Effector CD4-positive, alpha-beta T cell (primary cell): ENCODE measurements around the gene XXYLT1.
"Not testable (repeated sequence)": the region's sequence is repeated elsewhere in the genome, so short reads cannot be mapped to it uniquely, and the experiment has no call there.

Experiments used
- DNase-seq: peaks from one replicate; pipeline ENCODE4 v3.0.0-alpha.2; 2020

The XXYLT1 gene

DNA sequence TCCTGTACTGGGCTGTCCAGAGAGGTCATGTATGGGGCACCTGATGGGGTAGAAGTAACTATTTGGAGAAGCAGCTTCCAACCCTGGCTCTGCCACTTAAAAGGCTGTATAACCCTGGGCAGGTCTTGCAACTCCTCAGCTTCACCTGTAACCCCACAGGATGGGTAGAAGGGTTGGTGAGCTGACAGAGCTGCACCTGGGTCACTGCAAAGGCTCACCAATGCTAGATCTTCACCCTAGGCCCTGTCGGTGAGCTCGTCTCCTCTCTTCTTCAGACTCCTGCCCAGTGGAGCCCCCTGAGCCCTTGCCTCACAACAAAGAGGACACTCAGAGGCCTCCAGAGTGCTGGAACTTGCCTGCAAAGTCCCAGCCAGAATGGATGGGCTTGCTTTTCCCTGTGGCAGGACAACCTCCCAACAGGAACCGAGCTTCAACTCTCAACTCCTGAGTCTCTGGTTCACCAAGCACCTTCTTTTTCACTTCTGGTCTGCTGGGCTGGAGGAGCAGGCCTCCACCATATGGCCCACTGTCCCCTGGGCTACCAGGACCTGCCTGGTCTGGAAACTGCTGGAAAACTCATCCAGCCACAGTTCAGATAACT lies 45.9 kb downstream of the XXYLT1 start:
- no peak for DNase-seq

DNA sequence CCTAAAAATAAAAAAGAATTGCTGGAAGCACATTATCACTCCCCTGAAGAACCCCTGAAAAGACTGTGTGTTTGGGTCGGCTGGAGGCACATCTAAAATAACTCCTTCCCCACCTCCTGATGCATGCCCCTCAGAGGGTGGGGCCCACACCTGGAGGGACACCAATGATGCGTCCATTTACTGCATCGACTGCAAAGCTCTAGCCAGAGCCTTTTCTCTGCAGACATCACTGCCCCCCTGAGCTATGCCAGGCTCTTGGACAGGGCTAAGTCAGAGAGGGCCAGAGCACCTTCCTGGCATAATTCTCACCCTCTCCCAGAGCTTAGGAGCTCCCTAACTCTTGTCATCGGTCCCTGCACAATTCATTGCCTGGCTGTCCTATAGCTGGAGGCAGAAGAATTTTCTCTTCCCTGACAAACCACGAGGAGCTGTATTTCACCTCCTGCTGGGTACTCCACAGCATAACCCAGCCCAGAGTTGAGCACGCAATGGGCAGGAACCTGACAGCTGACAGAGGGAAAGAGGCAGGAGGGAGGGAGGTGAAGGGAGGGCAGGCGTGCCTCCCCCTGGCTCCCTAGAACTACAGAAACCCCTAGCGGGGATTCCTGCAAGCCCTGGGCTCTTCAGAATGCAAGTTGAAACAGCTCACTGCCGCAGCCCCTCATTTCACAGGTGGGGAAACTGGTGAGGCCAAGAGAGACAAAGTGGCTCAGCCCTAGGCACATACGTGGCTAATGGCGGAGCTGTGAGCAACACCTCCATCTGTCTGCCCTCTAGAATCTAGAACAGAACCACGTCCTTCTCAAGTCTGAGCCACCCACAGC lies 46.6 kb downstream of the XXYLT1 start:
- no peak for DNase-seq

DNA sequence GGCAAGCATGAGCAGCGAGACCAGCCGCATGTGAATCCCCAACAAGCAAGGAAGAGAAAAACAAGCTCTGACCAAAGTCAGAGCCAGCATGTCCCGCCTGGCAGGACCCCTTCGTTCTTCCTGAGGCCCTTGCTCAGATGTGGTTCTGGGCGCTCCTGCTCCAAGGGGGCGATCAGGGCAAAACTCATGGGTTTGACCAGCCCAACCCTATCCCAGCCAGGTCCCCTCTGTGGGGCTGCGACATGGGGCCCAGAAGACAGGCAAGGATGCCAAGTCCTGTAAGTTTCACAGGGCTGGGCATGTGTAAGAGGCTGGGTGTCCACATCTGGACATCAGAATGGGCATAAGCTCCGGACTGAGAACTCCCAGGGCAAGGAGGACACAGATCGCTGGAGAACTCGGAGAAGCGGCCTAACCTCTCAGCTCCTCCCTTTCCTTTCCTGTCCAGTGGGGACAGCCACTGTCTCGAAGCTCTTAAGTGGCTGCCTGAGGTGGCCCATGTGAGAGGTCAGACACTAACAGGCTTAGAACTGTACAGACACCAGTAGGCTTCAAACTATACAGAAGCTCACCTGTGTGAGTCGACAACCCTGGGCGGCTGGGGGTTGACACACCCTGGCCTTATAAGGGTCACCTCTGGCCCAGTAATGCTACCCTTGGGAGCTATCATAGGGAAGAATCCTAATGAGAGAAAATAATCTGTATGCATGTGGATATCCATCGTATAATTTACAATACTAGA lies 48.9 kb downstream of the XXYLT1 start:
- no peak for DNase-seq

DNA sequence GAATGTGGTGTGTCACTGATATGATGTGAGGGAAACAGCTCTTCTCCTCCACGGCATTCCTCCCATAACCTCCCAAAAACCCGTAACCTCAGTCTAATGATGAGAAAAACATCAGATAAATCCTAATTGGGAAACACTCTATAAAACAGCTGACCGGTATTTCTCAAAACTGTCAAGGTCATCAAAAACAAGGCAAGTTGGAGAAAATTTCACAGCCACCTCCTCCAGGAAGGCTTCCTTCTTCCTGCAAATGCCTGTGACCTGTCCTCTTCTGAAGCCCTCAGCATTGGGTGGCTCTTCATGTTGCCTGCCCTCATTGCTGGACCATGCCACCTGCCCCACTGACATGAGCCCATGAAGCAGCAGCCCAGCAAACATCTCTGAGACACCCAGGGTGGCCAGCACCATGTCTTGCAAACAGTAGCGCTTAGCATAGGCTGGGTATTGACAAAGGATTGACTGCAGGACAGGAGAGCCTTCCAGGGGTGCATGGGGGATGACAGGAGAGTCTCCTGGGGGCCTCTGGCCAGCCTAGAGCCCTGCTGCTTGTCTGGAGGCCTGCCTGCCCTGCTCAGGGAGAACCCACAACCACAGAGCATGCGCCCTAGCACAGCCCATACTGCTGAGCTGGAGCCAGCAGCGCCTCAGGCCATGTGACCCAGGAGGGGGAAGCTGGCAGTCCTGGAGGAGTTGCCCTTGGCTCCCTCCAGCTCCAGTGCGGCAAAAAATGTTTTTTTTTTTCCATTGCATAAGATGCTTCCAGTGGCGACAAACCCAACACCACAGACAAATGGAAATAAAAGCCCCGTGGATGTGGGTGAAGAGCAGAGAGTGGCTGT lies 49.7 kb downstream of the XXYLT1 start:
- no peak for DNase-seq

DNA sequence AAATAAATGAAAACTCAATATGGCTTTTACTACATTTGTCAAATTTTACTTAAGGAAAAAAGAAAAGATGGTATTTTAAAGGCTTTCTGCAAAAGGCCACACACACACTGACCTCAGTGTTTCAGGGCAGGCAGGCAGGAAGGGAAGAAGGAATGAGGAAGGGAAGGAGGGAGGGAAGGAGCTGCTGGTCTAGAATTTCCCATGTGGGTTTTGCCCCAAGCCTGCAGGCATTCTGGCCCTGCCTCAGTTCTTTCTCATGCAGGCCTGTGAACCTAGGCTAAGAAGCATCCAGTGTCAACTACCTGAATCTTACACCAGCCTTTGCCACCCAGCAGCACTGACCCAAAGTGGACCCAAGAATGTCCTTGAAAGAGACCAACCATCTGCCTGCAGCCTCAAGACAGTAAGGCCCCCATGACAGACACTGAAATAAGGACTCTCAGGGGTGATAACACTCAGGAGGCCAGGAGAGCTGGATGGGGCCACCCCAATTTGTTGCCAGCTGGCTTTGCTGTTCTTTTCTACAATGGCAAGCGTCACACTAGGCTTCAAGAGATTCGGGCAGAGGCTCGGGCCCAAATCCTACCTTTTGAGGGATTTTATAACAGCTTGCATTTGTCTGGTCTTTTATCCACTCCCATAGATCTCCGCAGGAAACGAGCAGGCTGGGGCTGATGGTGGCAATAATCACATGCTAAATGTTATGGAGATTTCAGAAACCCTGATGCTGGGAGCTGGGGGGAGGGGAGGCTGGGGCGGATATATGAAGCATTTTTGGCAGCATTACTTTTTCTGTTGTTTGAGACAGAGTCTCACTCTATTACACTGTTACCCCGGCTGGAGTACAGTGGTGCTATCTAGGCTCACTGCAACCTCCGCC lies 51.4 kb downstream of the XXYLT1 start:
- no peak for DNase-seq

DNA sequence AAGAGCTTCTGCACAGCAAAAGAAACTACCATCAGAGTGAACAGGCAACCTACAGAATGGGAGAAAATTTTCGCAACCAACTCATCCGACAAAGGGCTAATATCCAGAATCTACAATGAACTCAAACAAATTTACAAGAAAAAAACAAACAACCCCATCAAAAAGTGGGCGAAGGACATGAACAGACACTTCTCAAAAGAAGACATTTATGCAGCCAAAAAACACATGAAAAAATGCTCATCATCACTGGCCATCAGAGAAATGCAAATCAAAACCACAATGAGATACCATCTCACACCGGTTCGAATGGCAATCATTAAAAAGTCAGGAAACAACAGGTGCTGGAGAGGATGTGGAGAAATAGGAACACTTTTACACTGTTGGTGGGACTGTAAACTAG lies 52.6 kb downstream of the XXYLT1 start:
- not testable (repeated sequence) for DNase-seq

DNA sequence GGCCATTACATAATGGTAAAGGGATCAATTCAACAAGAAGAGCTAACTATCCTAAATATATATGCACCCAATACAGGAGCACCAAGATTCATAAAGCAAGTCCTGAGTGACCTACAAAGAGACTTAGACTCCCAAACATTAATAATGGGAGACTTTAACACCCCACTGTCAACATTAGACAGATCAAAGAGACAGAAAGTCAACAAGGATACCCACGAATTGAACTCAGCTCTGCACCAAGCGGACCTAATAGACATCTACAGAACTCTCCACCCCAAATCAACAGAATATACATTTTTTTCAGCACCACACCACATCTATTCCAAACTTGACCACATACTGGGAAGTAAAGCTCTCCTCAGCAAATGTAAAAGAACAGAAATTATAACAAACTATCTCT lies 55.4 kb downstream of the XXYLT1 start:
- DNase-seq, result not testable (repeated sequence)

DNA sequence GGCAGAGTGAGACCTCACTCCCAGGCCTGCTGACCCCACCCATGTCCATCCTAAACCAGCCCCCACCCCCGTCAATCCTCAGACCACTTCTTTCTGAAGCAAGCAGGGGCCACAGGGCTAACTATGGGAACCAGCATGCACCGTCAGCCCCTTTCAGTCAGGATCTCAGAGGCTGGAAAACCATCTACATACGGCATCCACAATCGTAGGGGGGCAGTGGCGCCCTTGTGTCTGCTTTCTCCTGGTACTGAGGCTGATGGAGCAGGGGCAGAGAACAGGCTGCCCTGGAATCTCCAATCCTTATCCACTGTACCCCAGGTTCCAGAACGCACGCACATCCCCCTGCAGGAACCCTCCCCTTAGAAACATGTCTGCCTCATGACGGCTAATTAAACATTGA lies 56.6 kb downstream of the XXYLT1 start:
- no peak for DNase-seq

DNA sequence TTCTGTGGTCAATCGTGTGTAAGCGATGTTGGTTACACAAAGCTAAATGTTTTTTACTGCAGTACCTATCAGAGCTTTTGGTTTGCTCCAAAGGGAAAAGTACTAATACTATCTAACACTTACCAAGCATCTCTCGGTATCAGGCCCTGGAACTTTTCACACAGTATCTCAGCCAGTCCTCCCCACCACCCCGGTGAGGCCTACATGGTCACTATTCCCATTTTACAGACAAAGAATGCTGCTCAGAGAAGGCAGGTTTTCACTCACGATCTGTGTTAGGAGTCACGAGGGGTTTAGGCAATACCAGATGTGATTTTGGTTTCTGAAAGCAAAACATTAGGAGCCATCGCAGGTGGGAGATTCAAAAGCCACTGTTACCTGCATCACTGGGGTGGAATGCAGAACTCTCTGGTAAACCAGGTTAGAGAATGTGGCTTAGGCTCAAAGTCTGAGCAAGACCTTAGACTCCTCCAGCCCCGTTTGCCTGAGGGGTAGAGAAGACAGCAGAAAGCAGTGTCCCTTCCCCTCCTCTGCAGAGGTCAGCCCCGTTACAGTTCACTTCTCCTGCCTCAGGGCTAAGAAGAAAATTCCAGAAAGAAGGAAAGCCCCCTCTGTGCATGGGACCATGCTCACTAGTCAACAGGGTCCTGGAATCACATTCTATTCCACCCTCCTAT lies 57.2 kb downstream of the XXYLT1 start:
- DNase-seq, result no peak

DNA sequence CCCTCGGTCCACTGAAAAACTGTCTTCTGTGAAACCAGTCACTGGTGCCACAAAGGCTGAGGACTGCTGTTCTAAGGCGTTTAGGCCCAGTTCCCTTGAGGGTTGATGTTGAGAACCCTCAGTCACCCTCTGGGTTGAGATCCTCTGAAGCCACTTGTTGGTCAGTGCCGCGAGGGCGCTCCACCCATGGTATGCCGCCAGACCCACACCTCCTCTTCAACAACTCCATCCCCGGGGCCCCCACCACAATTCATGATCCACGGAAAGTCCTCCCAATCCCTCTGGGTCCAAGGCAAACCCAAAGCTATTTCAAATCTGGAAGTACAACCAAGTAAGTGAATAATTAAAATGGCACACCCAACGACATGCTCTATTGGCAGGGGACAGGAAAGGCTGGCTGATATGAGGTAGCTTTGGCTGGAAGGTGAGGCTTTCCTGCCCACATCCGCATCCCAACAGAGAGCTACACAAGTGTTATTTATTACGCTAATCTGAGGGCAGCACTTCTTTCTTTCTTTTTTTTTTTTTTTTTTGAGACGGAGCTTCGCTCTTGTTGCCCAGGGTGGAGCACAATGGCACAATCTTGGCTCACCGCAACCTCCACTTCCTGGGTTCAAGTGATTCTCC lies 58.1 kb downstream of the XXYLT1 start:
- no peak for DNase-seq

DNA sequence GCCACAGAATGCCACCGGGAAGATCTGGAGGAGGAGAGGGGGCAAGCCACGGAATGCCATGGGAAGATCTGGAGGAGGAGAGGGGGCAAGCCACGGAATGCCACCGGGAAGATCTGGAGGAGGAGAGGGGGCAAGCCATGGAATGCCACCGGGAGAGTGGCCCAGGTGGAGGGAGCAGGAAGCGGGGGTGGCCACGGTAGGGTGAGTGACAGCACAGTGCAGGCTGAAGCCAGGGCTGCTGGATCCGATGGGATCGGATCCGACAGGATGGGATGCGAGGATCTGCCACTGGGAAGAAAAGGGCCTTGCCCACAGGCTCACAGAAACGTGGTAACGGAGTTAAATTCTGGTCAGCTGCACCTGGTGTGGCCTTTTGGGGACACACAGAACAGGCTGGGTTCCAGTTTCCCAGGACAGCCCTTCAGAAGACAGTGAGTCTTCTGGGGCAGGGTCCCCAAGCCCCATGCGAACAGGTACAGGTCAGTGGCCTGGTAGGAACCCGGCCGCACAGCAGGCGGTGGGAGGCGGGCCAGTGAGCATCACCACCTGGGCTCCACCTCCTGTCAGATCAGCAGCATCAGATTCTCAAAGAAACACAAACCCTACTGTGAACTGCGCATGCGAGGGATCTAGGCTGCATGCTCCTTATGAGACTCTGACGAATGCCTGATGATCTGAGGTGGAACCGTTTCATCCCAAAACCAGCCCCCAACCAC lies 58.8 kb downstream of the XXYLT1 start:
- no peak for DNase-seq

DNA sequence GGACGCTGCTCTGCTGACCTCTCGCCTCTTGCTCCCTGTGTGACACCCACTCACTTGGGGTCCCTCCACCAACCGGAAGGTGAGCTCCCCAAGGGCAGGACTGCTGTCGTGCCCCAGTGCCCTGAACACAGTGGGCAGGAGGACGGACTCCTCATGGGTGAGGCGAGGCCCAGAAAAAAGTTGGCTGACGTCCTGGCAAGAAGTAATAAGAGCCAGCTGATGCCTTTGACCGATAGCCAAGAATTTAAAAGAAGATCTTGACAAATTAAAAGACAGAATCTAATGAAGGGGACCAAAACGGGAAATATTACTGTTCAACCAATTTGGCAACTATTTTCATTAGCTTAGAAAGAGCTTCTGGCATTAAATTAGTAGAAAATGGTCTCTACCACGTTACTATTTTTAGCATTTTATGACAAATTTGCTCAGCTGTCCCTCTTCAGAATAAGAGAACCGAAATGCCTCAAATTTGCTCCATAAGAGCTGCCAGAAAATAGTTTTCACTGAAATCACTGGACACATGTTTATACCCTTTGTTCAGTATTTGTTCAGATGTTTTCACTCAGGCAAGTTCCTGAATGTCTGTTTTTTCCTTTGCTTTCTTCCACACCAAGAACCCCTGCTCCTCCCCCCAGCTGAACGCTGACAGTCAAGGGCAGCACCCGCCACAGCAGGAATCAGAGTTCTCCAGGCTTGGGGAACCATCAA lies 60.5 kb downstream of the XXYLT1 start:
- DNase-seq, result no peak

DNA sequence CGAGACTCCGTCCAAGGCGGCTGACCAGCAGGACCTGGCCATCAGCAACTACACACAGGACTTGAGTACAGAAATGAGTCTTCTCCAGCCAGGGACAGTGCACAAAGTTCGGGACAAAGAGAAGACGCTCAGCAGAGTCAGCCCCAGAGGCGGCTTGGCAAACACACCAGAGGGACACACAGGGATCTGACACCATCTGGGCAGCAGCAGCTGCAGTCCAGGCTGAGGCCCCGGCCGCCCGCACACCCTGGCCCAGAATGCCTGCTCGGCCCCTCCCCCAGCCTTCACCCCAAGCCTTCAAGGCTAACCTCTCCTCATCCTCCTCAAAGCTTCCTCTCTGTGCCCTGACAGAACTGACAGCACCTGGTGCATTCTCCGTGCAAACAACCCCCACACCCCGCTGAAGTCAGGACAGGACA lies 61.1 kb downstream of the XXYLT1 start:
- no peak for DNase-seq

DNA sequence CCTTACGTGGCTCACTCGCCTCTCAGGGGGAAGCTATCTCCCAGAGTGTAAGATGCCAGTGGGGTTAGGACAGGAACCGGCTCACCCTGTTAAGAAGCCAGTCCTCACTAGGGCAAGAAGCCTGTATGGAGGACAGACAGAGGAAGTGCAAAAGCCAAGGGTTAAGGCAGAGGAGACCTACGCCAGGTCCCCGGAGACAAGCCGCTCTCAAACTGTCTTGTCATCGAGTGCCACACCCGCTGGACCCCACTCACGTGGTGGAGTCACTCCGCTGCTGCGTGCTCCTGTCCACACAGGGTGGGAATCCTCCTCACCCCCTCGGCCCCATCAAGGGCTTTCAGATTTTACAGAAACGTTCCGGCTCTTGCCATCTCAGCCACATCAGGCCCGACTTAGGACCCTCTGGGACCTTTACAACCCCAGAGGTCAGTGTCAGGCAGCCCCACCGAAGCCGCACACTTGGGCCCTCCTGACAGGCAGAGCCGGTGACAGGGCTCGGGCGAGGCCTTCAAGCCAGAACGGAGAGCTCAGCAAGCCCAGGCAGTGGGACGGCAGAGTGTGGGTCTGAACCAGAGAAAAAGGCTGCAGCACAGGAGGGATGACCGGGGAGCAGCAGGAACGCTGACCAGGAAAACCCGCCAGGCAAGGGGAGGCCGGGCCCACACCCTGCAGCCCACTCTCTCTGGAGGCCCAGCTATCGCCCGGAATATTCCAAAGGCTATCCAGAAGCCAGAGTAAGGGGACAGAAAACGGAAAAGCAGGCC lies 61.7 kb downstream of the XXYLT1 start:
- DNase-seq, result no peak

DNA sequence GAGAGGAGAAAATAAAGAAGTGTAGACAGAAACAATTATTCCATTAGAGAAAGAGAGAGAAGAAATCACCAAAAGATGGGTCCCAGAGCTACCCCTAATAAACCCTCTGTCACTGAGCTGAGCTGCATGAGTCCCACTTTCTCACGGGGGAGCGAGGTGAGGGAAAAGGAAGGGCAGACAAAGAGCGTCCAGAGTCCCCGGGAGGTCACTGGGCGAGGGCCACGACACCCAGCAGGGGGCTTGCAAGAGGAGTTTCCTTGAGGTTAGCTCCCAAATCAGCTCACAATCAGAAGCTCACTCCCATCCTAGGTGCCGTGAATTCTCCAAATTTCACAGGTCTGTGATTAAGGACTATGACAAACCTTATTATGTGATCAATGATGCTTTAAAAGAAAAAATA lies 62.3 kb downstream of the XXYLT1 start:
- no peak for DNase-seq

DNA sequence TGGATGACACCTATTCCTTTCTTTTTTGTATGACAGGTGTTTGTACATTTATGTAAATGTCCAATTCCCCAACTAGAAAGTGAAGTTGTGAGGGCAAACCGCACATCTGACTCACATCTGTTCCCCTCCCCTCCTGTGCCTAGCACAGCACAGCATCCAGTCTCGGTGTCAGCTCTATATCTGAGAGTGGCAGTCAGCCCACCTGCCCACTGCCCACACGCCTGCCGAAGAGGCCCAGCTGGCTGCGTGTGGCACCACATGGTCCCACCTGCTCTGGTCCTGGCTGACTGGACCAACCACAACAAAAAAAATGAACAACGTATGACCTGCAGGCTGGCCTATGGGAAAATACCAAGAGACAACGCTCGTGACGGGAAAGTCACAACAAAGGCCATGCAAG lies 62.8 kb downstream of the XXYLT1 start:
- no peak for DNase-seq

DNA sequence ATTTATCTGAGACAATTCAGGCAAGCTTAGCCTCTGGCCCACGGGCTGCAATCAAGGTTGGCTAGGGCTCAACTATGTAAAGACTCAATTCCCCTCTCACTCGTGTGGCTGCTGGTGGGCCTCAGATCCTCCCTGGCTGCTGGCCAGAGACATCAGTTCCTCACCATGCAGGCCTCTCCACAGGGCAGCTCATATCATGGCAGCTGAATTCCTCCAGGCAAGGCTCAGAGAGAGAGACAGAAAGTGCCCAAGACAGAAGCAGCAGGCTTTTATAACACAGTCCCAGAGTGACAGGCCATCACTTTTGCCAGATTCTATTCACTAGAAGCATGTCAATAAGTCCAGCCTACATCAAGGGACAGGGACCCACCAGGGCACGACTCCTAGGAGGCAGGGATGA lies 63.2 kb downstream of the XXYLT1 start:
- DNase-seq, result no peak

DNA sequence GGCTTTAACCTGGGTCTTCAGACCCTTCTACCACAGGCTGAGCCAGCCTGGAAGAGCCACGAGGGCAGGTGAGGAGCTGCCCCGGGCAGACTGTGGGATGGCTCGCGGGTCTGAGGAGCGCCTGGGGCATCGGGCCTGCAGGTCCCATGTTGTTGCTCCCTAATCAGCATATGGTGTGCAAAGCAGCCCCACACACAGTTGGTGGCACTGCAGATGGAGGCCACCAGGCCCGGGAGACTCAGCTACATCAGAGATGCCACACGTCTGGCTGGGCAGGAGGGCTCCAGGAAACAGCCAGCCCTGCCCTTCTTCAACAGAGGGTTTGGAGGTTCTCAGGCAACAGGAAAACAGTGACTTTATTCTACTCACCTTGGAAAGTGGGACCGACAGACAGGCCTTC lies 63.9 kb downstream of the XXYLT1 start:
- no peak for DNase-seq
